SKM-1 treated with dmso at 0.1 percent for 144 hours (cell line): ENCODE measurements around the gene SUPT5H.

Experiments
- DNase-seq: peaks from one replicate; lab custom pipeline; 2025; ENCODE audit not compliant: unreplicated experiment; lab: John Stamatoyannopoulos, UW

The SUPT5H gene

DNA sequence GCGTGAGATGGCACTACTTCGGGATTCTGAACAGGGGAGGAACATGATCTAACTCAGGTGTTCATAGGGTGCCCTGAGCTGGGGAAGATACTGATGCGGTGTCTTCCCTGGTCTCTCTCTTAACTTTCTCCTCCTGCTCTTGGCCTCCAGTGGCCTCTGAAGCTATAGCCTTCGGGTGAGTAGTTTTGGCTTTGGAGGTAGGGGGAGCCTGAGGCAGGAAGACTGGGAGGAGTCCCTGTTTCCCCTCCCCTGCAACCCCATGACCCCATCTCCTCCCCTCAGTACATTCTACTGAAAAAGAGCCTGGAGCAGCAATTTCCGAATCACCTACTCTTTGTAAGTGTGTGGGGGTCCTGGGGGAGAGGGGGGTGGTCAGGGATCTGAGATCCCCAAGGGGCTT, 73.1 kb downstream of the SUPT5H start:
- DNase-seq, result no peak

GRCh38 chr19:39518975-39519374, 73.6 kb downstream of the SUPT5H start:
- no peak for DNase-seq

DNA sequence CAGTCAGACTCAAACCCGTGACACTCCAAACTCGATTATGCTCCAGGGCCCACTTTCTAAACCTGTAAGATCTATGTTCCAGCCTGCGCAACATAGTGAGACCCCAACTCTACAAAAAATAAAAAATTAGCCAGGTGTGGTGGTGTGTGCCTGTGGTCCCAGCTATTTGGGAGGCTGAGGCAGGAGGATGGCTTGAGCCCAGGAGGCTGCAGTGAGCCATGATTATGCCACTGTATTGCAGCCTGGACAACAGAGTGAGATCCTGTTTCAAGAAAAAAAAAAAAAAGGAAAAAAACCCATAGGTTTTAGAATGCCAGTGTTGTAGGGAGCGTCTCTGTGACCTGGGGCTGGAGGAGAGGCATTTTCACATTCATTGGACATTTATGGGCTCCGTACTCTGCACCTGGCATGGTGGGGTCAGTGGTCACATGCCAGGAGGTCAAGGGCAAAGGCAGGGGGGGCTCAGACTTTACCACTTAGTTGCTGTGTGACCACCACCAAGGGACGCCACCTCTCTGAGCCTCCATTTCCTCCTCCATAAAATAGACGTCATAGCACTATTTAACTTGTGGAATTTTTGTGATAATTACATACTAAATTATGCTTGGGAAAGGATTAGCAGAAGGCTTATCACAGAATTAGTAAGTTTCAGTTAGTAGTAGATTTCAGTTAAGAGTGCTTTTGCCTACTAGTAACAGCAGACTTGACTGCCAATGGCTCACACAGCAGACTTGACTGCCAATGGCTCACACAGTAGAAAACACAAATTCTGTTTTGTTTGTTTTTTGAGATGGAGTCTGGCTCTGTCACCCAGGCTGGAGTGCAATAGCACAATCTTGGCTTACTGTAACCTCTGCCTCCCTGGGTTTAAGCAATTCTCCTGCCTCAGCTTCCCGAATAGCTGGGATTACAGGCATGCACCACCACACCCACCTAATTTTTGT, 75.4 kb downstream of the SUPT5H start:
- DNase-seq, result no peak

DNA sequence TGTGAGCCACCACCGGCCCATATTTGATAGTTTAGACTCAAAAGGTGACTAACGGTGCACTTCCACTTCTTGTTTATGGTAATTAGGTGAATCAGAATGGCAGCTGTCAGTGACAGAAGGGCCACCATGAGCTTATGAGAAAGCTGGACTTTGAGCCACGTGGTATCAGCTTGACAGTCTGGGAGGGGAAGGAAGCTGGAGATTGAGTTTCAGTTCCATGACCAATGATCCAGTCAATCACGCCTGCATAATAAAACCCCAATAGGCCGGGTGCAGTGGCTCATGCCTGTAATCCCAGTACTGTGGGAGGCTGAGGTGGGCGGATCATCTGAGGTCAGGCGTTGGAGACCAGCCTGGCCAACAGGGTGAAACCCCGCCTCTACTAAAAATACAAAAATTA, 79.1 kb downstream of the SUPT5H start:
- DNase-seq, result no peak

- no peak for DNase-seq
These were observed 79.8 kb downstream of the SUPT5H start for GRCh38 chr19:39525205-39525604.
